ENCODE data around the gene HIBCH.
"Not testable (repeated sequence)": the region's sequence is repeated elsewhere in the genome, so short reads cannot be mapped to it uniquely, and the experiment has no call there.

The HIBCH gene

DNA sequence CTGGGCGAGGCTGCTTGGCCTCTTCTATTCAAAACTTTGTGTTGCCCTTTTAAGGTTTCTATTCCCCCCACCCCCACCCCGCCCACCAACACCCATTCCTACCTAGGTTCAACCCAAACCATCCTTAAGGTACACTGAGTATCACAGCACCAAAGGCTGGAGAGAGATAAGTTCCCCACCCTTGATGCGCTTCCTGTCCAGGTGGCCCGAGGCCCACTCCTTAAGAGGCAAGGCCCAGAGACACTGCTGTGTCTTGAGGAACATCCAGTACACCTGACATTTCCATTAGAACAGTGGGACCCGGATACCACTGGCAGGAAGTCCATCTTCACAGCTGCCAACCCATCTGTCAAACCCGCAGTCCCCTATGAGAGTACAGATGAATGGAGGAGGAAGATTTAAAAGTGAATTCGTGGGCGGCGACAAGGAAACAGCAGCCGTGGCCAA is 23.5 kb upstream of the HIBCH start:
- no peak for DNase-seq (ENCODE audit: low spot score)
- no peak for FAIRE-seq

- FAIRE-seq (no peak), DNase-seq (ENCODE audit: low spot score) (no peak)
Measured at GRCh38 chr2:190342611-190343010, 23.0 kb upstream of the HIBCH start.

- no peak for DNase-seq (ENCODE audit: low spot score)
- no peak for FAIRE-seq
Measured at GRCh38 chr2:190340369-190340768, 20.7 kb upstream of the HIBCH start.

- FAIRE-seq, result no peak
- DNase-seq (ENCODE audit: low spot score), result no peak
Measured at GRCh38 chr2:190339394-190339793, 19.8 kb upstream of the HIBCH start.

- FAIRE-seq (no peak), DNase-seq (ENCODE audit: low spot score) (no peak)
Measured at GRCh38 chr2:190338453-190338852, 18.8 kb upstream of the HIBCH start.

GRCh38 chr2:190336420-190336819 is 16.8 kb upstream of the HIBCH start:
- FAIRE-seq, result no peak

DNA sequence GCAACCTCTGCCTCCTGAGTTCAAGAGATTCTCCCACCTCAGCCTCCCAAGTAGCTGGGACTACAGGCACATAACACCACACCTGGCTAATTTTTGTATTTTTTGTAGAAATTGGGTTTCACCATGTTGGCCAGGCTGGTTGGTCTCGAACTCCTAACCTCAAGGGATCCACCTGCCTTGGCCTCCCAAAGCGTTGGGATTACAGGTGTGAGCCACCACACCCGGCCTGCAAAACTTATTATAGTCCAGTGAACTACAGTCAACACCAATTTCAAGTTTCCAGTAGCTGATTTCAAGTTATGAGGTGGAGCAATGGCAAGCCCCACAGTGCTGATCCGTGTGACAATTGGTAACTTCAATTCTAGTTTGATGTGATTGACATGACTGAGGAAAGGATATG is 16.0 kb upstream of the HIBCH start:
- not testable (repeated sequence) for DNase-seq (ENCODE audit: low spot score); FAIRE-seq

More at GRCh38 chr2:190336420-190336819, 16.8 kb upstream of the HIBCH start:
- DNase-seq (ENCODE audit: low spot score), result no peak

- DNase-seq (ENCODE audit: low spot score) (no peak), FAIRE-seq (peak; percentile 48)
Measured at GRCh38 chr2:190335225-190335559, 15.6 kb upstream of the HIBCH start.

DNA sequence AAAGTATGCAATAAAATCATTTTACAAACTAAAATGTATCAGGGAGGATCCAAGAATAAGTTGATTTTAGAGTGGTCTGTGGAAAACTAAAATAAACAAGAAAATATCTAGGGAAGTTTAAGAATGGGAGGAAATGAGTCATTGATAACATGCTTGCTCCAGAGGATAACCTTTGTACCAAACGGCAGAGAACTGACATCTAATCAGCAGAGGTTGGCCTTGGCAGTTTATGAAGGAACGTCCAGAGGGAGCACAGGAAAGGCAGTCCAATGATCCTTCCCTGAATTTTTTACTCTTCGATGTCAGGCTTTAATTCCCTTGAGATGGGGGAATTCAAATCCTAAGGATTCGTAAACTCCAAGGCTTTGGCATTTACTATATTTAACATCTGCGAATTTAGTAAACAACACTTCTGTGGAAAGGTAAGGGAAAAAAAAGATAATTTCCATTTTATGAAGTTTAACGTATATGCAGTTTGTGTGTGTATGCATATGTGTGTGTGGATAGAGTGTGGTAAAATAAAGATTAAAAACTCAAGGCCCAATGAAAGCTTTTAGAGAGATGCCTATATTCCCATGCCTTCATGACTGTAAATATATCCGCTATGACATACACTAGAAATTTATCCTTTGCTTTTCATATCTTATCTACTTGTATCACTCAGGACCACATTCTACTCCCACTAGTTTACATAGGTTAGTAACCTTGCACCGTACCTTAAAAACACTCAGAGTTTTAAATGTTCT is 15.0 kb upstream of the HIBCH start:
- FAIRE-seq (peak; percentile 31), DNase-seq (ENCODE audit: low spot score) (peak; percentile 35)

DNA sequence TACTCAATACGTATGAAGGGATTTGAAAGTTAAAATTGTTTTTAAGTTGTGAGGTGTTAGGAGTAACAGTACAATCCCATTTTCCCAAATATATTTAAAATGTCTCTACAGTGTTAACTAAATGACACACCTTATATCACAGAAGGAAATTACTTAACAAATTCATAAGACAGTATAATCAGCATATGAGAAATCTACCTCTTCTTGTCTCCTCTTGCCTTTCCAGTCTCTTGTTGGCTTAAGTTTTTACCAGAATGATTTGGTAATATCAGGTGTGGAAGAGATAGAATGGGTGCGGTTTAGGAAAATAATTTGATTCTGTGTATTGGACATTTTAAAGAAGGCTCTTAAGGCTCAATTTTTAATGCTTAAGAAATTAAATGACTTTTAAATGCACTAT is 14.3 kb upstream of the HIBCH start:
- DNase-seq (ENCODE audit: low spot score), result no peak
- FAIRE-seq, result no peak

- FAIRE-seq (no peak), DNase-seq (ENCODE audit: low spot score) (no peak)
Measured at GRCh38 chr2:190333395-190333794, 13.8 kb upstream of the HIBCH start.

GRCh38 chr2:190328573-190329147 is 9.0 kb upstream of the HIBCH start:
- FAIRE-seq (no peak), DNase-seq (ENCODE audit: low spot score) (no peak)

- DNase-seq (ENCODE audit: low spot score), result no peak
- FAIRE-seq, result no peak
Measured at GRCh38 chr2:190327867-190328572, 8.4 kb upstream of the HIBCH start.

- DNase-seq (ENCODE audit: low spot score) (no peak), FAIRE-seq (no peak)
Measured at GRCh38 chr2:190325588-190325987, 6.0 kb upstream of the HIBCH start.

DNA sequence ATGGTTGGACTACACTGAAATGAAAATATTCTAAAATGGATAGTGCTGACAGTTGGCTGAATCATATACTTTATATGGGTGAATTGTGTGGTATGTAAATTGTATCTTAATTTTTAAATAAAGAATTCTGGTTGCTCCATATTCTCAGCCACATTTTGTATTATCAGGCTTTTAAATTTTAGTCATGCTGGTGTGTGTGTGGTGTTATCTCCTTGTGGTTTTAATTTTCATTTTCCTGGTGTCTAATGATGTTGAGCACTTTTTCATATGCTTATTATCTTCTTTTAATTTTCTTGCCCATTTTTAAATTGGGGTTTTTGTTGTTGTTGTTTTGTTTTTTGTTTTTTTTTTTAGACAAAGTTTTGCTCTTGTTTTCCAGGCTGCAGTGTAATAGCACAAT is 3.8 kb upstream of the HIBCH start:
- no peak for FAIRE-seq

GRCh38 chr2:190320696-190321095 is 1.1 kb upstream of the HIBCH start:
- FAIRE-seq (no peak), DNase-seq (ENCODE audit: low spot score) (no peak)

More for the DNA sequence above, 3.8 kb upstream of the HIBCH start:
- no peak for DNase-seq (ENCODE audit: low spot score)

GRCh38 chr2:190318931-190319554 is 583 bp downstream of the HIBCH start:
- DNase-seq (ENCODE audit: low spot score), result no peak
- no peak for FAIRE-seq

DNA sequence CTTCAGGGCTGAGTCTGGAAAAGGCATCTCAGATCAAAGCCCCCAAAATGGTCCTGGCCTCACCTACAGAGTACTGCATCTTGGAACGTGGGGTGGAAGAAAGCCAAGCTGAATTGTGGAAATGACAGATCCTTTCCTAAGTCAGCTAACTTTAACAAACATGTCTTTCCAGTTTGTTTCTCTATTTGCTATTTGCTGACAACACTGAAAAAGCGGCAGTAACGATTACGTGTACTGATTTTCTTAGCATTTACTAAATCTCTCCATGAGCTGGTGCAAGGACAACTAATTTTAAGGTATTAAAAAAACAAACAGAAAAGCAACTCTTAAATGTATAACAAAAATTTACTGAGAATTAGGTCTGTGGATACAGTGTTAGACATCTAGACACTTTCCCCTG is 1.1 kb downstream of the HIBCH start:
- DNase-seq (ENCODE audit: low spot score) (no peak), FAIRE-seq (no peak)

DNA sequence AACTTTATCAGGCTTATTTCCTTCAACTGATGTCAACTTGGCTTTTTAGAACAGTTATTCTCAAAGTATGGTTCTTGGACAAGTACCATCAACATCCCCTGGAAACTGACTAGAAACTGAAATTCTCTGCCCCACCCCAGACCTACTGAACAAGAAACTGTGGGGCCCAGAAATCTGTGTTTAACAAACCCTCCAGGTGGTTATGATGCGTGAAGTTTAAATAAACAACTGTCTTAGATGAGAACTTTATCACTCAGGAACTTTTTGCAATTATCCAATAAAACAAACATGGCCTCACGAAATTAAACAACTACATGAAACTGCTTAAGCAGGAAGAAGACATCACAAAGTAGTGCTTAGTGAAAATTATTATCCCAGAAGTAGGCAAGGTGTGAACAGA is 4.4 kb downstream of the HIBCH start:
- no peak for FAIRE-seq
- DNase-seq (ENCODE audit: low spot score), result no peak

DNA sequence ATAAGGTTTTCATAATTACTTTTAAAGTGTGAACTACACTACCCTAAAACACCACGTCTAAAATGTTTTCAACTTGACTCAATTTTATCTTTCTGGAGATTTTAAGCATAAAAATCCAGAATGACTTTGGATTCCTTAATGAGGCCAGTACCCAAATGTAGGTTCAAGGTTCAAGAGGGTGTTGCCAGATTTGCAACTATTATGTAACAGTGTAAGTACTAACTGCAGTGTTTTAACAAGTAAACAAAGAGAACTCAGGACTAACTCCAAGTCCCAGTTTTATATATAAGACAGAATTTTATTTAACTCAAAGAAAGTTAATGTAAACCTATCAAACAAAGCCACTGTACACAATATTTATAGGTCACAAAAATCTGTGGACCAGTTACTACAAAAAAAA is 5.7 kb downstream of the HIBCH start:
- FAIRE-seq (no peak), DNase-seq (ENCODE audit: low spot score) (no peak)

DNA sequence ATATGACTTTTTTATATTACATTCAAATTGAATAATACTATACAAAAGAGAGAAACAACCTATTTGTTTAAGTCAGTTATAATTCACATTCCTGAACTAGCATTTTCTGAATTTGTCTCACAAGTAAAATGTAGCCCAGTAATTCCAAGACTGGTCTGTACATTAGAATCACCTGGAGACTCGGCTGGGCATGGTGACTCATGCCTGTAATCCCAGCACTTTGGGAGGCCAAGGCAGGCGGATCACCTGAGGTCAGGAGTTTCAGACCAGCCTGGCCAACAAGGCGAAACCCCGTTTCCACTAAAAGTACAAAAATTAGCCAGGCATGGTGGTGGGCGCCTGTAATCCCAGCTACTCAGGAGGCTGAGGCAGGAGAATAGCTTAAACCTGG is 7.0 kb downstream of the HIBCH start:
- FAIRE-seq; DNase-seq (ENCODE audit: low spot score): not testable (repeated sequence)
